ENCODE measurements around the gene RAP1A.

DNA sequence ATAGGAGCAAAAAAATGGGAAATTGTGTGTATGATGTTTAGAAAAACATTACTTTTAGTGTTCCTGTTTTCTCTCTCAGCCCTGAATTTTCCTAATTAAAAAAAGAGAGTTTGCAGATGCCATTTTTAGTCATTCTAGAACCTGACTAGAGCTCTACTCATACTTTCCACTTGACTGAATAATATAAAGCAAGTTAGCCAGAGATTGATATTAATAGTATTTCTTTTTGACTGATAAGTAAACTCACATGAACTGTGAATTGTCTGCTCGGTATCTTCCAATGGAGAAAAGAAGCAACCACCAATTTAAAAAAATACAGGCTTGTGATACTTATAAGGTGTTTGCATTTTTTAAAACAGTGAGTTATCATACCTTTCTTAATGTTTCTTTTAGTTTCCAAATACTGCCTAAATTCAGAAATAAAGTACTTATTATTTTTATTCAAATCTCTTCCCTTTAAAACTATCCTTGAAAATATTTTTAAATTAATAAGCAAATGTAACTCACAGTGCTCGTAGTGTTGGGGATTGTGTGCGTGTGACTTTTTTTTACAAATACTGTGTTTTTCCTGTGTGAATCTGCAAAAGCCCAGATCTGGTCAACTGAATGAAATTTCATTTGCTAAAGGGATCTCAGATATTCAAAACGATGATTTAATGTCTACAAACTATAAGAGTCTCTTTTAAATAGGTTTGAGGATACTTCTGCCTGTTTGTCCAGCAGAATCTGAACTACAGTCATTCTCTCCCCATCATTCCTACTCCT is 9.8 kb downstream of the RAP1A start:
- TF ChIP-seq, protein P1, sequence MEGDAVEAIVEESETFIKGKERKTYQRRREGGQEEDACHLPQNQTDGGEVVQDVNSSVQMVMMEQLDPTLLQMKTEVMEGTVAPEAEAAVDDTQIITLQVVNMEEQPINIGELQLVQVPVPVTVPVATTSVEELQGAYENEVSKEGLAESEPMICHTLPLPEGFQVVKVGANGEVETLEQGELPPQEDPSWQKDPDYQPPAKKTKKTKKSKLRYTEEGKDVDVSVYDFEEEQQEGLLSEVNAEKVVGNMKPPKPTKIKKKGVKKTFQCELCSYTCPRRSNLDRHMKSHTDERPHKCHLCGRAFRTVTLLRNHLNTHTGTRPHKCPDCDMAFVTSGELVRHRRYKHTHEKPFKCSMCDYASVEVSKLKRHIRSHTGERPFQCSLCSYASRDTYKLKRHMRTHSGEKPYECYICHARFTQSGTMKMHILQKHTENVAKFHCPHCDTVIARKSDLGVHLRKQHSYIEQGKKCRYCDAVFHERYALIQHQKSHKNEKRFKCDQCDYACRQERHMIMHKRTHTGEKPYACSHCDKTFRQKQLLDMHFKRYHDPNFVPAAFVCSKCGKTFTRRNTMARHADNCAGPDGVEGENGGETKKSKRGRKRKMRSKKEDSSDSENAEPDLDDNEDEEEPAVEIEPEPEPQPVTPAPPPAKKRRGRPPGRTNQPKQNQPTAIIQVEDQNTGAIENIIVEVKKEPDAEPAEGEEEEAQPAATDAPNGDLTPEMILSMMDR (IDR thresholded peaks at IDR 0.05) = no peak
- no peak for TF ChIP-seq POLR2A (IDR thresholded peaks at IDR 0.05)
